ENCODE measurements around the gene HP1BP3.

- no peak for TF ChIP-seq CTCF (IDR thresholded peaks at IDR 0.05; ENCODE audit: insufficient read depth, low read length)
- TF ChIP-seq, protein P1, sequence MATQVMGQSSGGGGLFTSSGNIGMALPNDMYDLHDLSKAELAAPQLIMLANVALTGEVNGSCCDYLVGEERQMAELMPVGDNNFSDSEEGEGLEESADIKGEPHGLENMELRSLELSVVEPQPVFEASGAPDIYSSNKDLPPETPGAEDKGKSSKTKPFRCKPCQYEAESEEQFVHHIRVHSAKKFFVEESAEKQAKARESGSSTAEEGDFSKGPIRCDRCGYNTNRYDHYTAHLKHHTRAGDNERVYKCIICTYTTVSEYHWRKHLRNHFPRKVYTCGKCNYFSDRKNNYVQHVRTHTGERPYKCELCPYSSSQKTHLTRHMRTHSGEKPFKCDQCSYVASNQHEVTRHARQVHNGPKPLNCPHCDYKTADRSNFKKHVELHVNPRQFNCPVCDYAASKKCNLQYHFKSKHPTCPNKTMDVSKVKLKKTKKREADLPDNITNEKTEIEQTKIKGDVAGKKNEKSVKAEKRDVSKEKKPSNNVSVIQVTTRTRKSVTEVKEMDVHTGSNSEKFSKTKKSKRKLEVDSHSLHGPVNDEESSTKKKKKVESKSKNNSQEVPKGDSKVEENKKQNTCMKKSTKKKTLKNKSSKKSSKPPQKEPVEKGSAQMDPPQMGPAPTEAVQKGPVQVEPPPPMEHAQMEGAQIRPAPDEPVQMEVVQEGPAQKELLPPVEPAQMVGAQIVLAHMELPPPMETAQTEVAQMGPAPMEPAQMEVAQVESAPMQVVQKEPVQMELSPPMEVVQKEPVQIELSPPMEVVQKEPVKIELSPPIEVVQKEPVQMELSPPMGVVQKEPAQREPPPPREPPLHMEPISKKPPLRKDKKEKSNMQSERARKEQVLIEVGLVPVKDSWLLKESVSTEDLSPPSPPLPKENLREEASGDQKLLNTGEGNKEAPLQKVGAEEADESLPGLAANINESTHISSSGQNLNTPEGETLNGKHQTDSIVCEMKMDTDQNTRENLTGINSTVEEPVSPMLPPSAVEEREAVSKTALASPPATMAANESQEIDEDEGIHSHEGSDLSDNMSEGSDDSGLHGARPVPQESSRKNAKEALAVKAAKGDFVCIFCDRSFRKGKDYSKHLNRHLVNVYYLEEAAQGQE (IDR thresholded peaks at IDR 0.05; ENCODE audit: insufficient replicate concordance, low read depth): no peak
- TF ChIP-seq POLR2AphosphoS5 (IDR thresholded peaks at IDR 0.05; ENCODE audit: low read depth): no peak
- no peak for TF ChIP-seq GABPA (IDR thresholded peaks at IDR 0.05; ENCODE audit: low read depth)
- TF ChIP-seq SPI1 (IDR thresholded peaks at IDR 0.05; ENCODE audit: borderline replicate concordance, low read depth): no peak
Observed at GRCh38 chr1:20698195-20698910, 88.8 kb downstream of the HP1BP3 start.

Measured in HL-60 (cell line).